GM12801 (cell line): ENCODE measurements around the gene ABHD5.

Experiments used
- TF ChIP-seq, protein P1 (sequence below): IDR thresholded peaks from one replicate; pipeline ENCODE4 v1.5.1; 2011; ENCODE audit warnings: control low read depth; ENCODE audit not compliant: insufficient read length; ENCODE audit errors: extremely low read depth

ABHD5 gene

GRCh38 chr3:43747641-43748040 is 56.9 kb downstream of the ABHD5 start:
- TF ChIP-seq, protein P1, sequence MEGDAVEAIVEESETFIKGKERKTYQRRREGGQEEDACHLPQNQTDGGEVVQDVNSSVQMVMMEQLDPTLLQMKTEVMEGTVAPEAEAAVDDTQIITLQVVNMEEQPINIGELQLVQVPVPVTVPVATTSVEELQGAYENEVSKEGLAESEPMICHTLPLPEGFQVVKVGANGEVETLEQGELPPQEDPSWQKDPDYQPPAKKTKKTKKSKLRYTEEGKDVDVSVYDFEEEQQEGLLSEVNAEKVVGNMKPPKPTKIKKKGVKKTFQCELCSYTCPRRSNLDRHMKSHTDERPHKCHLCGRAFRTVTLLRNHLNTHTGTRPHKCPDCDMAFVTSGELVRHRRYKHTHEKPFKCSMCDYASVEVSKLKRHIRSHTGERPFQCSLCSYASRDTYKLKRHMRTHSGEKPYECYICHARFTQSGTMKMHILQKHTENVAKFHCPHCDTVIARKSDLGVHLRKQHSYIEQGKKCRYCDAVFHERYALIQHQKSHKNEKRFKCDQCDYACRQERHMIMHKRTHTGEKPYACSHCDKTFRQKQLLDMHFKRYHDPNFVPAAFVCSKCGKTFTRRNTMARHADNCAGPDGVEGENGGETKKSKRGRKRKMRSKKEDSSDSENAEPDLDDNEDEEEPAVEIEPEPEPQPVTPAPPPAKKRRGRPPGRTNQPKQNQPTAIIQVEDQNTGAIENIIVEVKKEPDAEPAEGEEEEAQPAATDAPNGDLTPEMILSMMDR = no peak

DNA sequence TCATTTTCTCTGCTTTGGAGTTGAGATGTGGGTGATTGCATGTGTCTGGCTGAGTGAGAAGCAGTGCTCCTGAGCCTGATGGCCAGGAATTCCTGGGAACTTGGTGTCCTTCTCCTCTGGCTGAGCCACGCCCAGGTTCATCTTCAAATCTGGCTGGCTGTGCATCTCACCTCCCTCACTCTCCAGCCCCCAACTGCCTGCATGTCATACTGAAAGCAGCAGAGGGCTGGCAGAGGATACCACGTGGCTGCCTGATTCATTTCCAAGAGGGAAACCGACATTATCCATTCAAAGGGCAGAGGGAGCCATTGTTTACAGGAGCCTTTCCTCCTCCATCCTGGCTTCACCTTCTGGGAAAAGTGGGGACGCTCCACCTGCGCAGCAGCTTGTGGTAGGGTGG is 57.4 kb downstream of the ABHD5 start:
- TF ChIP-seq, protein P1 = no peak

GRCh38 chr3:43748645-43749044 is 57.9 kb downstream of the ABHD5 start:
- TF ChIP-seq, protein P1 = no peak

DNA sequence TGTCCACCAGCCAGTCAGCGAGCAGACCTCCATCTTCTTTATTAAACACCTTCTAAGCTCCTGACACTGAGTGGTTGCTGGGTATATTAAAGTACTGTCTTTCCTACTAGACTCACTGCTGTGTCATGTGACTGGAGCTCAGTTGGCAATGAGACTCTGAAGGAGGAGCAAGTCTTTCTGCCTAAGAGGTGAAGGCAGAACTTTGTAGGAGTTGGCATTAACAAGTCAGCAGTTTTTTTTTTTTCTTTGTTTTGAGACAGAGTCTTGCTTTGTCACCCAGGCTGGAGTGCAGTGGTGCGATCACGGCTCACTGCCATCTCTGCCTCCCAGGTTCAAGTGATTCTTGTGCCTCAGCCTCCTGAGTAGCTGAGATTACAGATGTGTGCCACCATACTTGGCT is 62.2 kb downstream of the ABHD5 start:
- TF ChIP-seq, protein P1 = no peak

DNA sequence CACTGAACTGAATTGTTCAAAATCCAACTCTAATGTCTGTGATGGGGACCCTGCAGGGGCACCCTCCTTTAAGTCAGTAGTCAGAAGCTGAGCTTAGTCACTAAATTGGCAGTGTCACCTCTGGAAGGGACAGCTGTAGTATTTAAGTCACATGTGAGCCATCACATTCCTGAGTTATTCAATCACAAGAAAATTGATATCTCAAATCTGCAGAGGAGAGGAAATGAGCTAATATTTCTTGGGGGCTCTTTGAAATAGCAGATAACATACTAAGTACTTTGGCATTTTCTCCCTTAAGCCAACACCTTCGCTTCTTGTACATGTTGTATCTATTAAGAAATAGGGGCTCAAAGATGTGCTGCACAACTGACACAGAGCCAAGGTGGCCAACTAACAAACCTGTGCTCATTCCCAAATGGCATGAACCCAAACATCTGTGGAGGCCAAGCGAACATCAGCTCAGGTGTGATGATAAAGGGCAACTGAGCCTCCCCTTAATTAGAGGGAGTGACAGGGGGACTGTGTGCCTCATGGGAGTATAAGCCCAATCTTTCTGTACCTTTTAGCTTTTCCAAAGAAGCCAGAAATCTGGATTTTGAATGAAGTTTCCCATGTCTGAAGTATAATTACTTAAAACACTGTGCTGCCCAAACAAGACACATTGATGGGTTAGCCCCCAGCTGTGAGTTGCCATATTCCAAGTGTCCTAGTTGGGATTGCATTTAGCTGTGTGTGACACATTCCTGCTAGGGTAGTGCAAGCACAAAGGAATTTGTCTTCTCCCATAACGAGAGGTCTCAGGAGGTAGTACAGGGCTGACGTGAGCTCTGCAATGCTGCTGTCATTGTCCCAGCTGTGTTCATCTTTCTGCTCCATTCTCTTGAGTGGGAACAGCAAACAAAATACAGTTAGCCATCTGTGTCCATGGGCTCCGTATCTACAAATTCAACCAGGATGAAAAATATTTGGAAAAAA is 63.3 kb downstream of the ABHD5 start:
- TF ChIP-seq, protein P1 = no peak

DNA sequence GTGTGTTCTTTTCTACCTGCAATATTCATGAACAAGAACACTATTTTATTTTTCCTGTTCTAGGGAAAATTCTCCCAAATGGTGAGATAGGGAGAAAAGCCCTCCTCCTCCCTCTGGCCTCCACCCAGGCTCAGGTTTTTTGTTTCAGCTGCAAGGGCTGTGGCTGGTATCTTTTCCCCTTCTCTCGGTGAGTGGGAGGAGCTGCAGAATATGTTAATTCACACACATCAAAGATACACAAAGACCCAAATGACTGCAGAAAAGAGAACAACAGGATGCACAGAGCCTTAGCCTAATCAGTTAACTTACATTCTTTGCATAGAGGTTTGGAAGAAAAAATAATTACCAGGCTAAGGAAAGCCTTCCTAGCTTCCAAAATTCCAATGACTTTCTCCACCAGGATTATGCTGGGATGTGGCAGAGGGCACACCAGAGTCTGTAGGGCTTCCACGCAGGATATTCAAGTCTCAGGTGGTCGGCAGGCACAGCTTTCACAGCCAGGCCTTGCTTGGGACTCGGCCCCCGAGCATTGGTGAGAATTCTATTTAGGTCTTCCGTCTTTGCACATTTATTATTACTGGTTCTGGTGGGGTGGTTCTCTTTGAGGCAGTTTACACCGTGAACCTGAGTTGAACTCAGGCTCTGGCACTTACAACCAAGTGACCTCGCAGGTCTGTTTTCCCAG is 64.9 kb downstream of the ABHD5 start:
- TF ChIP-seq, protein P1 = no peak

- TF ChIP-seq, protein P1 = no peak
Observed at GRCh38 chr3:43757666-43758321, 67.1 kb downstream of the ABHD5 start.
